Body of pancreas (tissue), 4 donors: Measurements from ENCODE around the gene PLPP2. TPM values are rescaled to one million over a fixed set of nuclear protein-coding genes. Genes with fewer than 3 reads are reported as not detected.

Source experiments
- ATAC-seq: fragments of 150-250 bp; one replicate; pipeline ENCODE4 v1.9.1; 2016
- DNase-seq, 4 donors: peaks; one replicate each; pipeline ENCODE4 v3.0.0-alpha.2; 2019
- H3K27ac ChIP-seq, 4 donors: fragments of 200-600 bp; sonication (generic); 1 replicate in 3 of 4; 2 replicates in 1 of 4; pipeline versions ENCODE4 v1.5.1 to v1.6.1; 2016 to 2019; ENCODE audit warnings: mild to moderate bottlenecking in 1 of 4, mixed read lengths in 1 of 4, moderate library complexity in 1 of 4
- H3K27me3 ChIP-seq, 2 donors: fragments of 200-600 bp; sonication (generic); one replicate each; pipeline ENCODE4 v1.6.0; 2016; ENCODE audit warnings: mild to moderate bottlenecking in 1 of 2
- H3K36me3 ChIP-seq, 2 donors: fragments of 200-600 bp; sonication (generic); replicated peaks in 1 of 2; 2 replicates each; pipeline ENCODE4 v1.5.1; 2016; ENCODE audit warnings: low read depth in 2 of 2; ENCODE audit not compliant: insufficient read depth in 1 of 2
- H3K4me1 ChIP-seq: fragments of 200-600 bp; sonication (generic); one replicate; pipeline ENCODE4 v1.6.0; 2016
- H3K4me3 ChIP-seq, 2 donors: fragments of 200-600 bp; sonication (generic); 1 replicate in 1 of 2; 2 replicates in 1 of 2; pipeline ENCODE4 v1.5.1; 2016 to 2019
- H3K9me3 ChIP-seq, 3 donors: fragments of 200-600 bp; sonication (generic); 1 replicate in 2 of 3; 2 replicates in 1 of 3; pipeline ENCODE4 v1.5.1; 2016
- POLR2A ChIP-seq, 3 donors: fragments of 450-650 bp; IDR thresholded peaks; one replicate each; pipeline ENCODE4 v1.6.1; 2016; ENCODE audit warnings: antibody characterized with exemption in 3 of 3, mild to moderate bottlenecking in 2 of 3
- WGBS, 2 donors: methylation state at CpG; one replicate each; pipeline ENCODE4 v1.1.5; 2017; 5-methylcytosine and 5-hydroxymethylcytosine counted together
- intact Hi-C: fragments of 100-400 bp; cut with DNase I; formaldehyde crosslinking; loops from one replicate; pipeline ENCODE4 v1.15.1; 2023
- total RNA-seq, 2 donors: library from RNA; depleted of rRNA; stranded (reverse); fragments of >200 nt; gene quantifications; one replicate each; pipeline ENCODE4 v1.1.0, GENCODE V29; 2016
- TF ChIP-seq, protein P1 (sequence below), 7 experiments: fragments of 450-650 bp in 4 of 7; fragments of 200-600 bp in 3 of 7; sonication (generic) in 3 of 7; IDR thresholded peaks; one replicate each; pipeline ENCODE4 v1.5.1; 2016 to 2019; ENCODE audit warnings: antibody characterized with exemption in 7 of 7

The PLPP2 gene
- total RNA-seq, 2 donors from 2014 or later = 66.4 to 75.8 TPM

DNA sequence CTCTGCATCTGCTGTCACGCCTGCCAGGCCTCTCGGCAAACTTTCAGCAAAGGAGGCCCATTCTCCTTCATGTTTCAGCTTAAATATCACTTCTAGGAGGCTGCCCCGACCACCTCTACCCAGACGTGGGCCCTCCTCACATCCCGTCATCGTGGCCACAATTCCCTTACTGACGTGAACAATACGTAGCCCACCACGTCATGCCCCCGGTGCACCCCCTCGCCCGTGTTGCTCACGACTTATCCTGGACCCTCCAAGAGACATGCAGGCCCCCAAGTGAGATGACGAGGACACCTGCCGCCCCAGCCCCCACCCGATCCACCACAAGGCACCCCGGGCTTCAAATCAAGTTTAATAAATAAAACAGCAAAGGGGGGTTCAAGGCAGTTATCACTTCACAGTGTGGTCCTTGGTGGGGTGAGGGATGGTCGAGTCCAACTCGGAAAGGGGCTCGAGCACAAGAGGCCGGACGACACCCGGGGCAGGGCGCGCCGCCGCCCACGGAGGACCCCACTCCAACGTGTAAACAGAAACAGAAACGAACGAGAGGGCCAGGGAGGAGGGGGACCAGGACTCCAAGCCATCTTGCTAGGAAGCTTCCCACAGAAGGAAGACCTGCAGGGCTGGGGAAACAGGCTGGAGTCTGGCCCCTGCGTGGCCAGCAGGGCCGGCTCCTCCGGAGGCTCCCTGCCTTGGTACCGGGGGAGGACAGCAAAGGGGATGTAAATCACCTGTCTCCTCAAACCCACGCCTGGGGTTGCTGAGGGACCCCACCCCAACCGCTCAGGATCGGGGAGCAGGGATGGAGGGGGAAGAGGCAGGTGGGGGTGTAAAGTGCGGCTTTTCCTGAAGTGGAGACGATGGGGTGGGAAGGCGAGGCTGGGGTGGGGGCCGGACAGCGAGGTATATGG is 14.3 kb upstream of the PLPP2 start:
- no peak for ATAC-seq
- Histone ChIP-seq H3K4me1 (no peaks in the 10 kb centered on the region), H3K27me3 (no peaks in the 10 kb centered on the region), H3K36me3 (peaks cover 0 to 6% of the 10 kb centered on the region in 2 donors), H3K9me3 (no peaks in the 10 kb centered on the region), H3K27ac (no peak overlapping the region), H3K4me3 (no peak overlapping the region)
- 92 to 94% methylated on average over 36 to 42 of the region's 43 CpGs for WGBS, 2 donors
- intact Hi-C loops = no loop called here
- DNase-seq = no peak
- TF ChIP-seq, protein P1, sequence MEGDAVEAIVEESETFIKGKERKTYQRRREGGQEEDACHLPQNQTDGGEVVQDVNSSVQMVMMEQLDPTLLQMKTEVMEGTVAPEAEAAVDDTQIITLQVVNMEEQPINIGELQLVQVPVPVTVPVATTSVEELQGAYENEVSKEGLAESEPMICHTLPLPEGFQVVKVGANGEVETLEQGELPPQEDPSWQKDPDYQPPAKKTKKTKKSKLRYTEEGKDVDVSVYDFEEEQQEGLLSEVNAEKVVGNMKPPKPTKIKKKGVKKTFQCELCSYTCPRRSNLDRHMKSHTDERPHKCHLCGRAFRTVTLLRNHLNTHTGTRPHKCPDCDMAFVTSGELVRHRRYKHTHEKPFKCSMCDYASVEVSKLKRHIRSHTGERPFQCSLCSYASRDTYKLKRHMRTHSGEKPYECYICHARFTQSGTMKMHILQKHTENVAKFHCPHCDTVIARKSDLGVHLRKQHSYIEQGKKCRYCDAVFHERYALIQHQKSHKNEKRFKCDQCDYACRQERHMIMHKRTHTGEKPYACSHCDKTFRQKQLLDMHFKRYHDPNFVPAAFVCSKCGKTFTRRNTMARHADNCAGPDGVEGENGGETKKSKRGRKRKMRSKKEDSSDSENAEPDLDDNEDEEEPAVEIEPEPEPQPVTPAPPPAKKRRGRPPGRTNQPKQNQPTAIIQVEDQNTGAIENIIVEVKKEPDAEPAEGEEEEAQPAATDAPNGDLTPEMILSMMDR (IDR thresholded peaks at IDR 0.05) = no peak
- TF ChIP-seq POLR2A (IDR thresholded peaks at IDR 0.05) = no peak

DNA sequence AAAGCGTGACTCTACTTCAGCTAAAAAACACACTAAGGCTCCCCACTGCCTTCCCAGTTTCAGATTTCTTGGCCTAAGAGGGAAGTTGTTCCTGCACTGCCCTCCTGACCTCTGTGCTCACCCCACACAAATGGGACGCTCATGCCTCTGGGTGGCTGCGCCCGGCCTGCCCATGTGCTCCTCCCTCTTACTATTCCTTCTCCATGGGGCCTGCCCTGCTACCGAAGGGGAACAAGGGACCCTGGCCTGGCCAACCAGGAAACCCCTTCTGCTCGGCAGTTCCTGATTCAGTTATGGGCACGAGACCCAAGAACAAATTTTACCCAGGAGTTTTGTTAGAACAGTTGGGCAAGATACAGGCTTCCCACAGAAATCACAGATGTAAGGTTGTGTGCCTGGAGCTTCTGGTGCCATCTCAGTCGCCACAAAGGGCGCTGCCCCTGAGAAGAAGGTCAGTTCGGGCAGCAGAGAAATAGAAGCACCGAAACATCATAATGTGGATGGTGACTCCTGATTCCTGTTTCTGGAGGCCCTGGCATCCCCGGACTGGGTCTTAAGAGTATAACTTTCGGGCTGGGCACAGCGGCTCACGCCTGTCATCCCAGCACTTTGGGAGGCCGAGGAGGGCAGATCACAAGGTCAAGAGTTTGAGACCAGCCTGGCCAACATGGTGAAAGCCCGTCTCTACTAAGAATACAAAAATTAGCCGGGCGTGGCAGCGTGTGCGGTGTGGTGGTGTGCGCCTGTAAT is 5.4 kb upstream of the PLPP2 start:
- Histone ChIP-seq H3K27ac (peak overlapping the region; percentile 41 to 74 (median 60)), H3K4me1 (peaks cover 22% of the 10 kb centered on the region), H3K9me3 (no peaks in the 10 kb centered on the region), H3K27me3 (peaks cover 0 to 15% of the 10 kb centered on the region in 2 donors), H3K36me3 (no peaks in the 10 kb centered on the region), H3K4me3 (no peak overlapping the region)
- 76 to 85% methylated on average over 21 to 22 of the region's 22 CpGs for WGBS, 2 donors
- no peak for TF ChIP-seq POLR2A (IDR thresholded peaks at IDR 0.05)
- TF ChIP-seq, protein P1 (IDR thresholded peaks at IDR 0.05) = no peak
- intact Hi-C loops = no loop called here
- ATAC-seq (no peak), DNase-seq (peak in 1 of 4 donors; percentile 51)

DNA sequence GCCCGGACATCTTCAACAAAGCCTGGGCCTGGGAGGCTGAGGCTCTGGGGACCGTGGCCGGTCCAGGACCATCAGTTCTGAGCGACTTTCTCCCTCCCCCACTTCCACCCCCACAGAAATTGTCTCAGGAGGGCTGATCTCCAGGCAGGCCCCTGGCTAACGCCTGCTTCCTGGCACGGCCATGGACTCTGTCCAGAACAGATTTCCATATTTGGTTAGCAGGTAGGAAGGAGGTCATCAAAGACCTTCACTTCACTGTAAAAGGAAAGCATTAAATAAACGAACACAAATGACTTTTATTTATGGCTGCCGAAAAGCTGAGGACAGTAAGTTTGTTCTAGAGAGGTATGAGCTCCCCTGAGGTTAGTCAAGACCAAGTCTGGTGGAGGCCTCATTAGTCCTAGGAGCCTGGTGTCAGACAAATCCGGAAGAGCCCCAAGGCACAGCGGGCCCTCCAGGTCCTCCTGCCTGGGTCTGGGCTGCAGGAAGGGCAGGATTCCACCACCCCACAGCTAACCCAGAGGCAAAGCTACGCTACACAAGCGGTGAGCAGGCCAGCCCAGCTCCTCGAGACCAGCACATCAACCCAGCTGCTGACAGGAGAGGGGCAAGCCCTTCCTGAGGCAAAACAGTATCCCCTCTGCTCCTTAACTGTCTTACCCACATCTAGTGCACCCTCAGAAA is 4.6 kb upstream of the PLPP2 start:
- peak in 3 of 4 donors; percentile 28 to 80 (median 29) for DNase-seq
- intact Hi-C loops = no loop called here
- H3K27me3 ChIP-seq = peaks cover 0 to 15% of the 10 kb centered on the region in 2 donors
- WGBS, 2 donors = 60 to 62% methylated on average over 5 to 13 of the region's 13 CpGs
- peak in 1 of 3 donors; percentile 9 for TF ChIP-seq POLR2A (IDR thresholded peaks at IDR 0.05)
- TF ChIP-seq, protein P1 (IDR thresholded peaks at IDR 0.05) = no peak
- no peaks in the 10 kb centered on the region for H3K36me3 ChIP-seq
- no peaks in the 10 kb centered on the region for H3K9me3 ChIP-seq
- H3K4me1 ChIP-seq = peaks cover 27% of the 10 kb centered on the region
- ATAC-seq = peak; percentile 19
- peak overlapping the region; percentile 41 to 74 (median 60) for H3K27ac ChIP-seq
- no peak overlapping the region for H3K4me3 ChIP-seq

DNA sequence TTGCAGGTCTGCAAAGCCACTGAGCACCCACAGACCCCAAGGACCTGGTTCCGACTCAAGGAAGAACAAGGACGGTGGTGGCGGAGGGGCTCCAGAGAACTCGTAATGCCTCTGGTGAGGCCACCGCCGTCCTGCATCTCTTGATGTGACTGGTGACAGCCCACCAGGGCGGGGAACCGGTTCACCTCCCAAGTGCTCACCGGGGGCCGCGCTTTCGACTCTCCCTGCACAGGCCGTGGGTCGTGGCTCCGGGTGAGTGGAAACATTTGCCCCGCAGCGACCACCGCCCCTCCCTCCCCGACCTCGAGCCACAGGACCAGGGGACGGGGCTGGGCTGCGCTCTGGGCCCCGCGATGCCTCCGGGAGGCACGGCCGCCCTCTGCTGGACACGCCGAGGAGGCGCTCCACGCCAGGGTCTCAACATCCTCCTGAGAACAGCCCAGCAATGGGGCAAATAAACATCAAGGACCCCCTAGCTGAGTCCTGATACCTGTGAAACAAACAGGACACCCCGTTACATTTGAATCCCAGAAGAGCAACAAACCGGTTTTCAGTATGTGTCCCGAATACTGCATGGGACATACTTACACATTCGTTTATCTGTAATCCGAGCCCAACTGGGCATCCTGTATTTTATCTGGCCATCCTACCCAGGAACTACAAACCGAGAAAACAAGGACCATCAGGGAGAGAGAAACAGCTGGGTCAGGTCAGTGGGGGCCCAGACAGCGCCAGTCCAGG is 3.9 kb upstream of the PLPP2 start:
- H3K36me3 ChIP-seq = no peaks in the 10 kb centered on the region
- intact Hi-C loops = no loop called here
- peak; percentile 36 to 62 (median 52) for DNase-seq
- H3K4me3 ChIP-seq = no peak overlapping the region
- peaks cover 34% of the 10 kb centered on the region for H3K4me1 ChIP-seq
- peaks cover 0 to 15% of the 10 kb centered on the region in 2 donors for H3K27me3 ChIP-seq
- 11 to 29% methylated on average over 9 to 38 of the region's 38 CpGs for WGBS, 2 donors
- TF ChIP-seq, protein P1 (IDR thresholded peaks at IDR 0.05) = peak; percentile 49 to 78 (median 57)
- no peak for TF ChIP-seq POLR2A (IDR thresholded peaks at IDR 0.05)
- no peak for ATAC-seq
- H3K27ac ChIP-seq = peak overlapping the region; percentile 41 to 74 (median 60)
- no peaks in the 10 kb centered on the region for H3K9me3 ChIP-seq
